Hepatocyte (in vitro differentiated cells): ENCODE results near the gene ELOVL1. TPM values are rescaled to one million over a fixed set of nuclear protein-coding genes. Genes with fewer than 3 reads are reported as not detected.

Experiments used
- DNase-seq: peaks from one replicate; pipeline ENCODE4 v3.0.0-alpha.2; 2016; ENCODE audit warnings: low spot score
- H2AFZ ChIP-seq: fragments of 200-600 bp; sonication (generic); 2 replicates; pipeline ENCODE4 v1.6.0; 2016; ENCODE audit warnings: antibody characterized with exemption, mild to moderate bottlenecking
- H3K27ac ChIP-seq: fragments of 200-600 bp; sonication (generic); 2 replicates; pipeline ENCODE4 v1.5.1; 2016; ENCODE audit warnings: mild to moderate bottlenecking
- H3K27me3 ChIP-seq: fragments of 200-600 bp; sonication (generic); 2 replicates; pipeline ENCODE4 v1.6.1; 2016
- H3K36me3 ChIP-seq: fragments of 200-600 bp; sonication (generic); replicated peaks from 2 replicates; pipeline ENCODE4 v1.5.1; 2016; ENCODE audit warnings: low read depth; ENCODE audit not compliant: insufficient read depth
- H3K4me1 ChIP-seq: fragments of 200-600 bp; sonication (generic); 2 replicates; pipeline ENCODE4 v1.5.1; 2016; ENCODE audit warnings: mild to moderate bottlenecking, moderate library complexity; ENCODE audit not compliant: insufficient read depth
- H3K4me2 ChIP-seq: fragments of 200-600 bp; sonication (generic); 2 replicates; pipeline ENCODE4 v1.6.0; 2016
- H3K4me3 ChIP-seq: fragments of 200-600 bp; sonication (generic); 2 replicates; pipeline ENCODE4 v1.5.1; 2016; ENCODE audit warnings: mild to moderate bottlenecking
- H3K79me2 ChIP-seq: fragments of 200-600 bp; sonication (generic); 2 replicates; pipeline ENCODE4 v1.6.0; 2017; ENCODE audit warnings: mild to moderate bottlenecking
- H3K9me2 ChIP-seq: fragments of 200-600 bp; sonication (generic); replicated peaks from 2 replicates; pipeline ENCODE4 v1.6.0; 2017; ENCODE audit warnings: mild to moderate bottlenecking; ENCODE audit not compliant: insufficient read depth
- H3K9me3 ChIP-seq: fragments of 200-600 bp; sonication (generic); 2 replicates; pipeline ENCODE4 v1.5.1; 2016; ENCODE audit warnings: low read depth, mild to moderate bottlenecking
- H4K20me1 ChIP-seq: fragments of 200-600 bp; sonication (generic); 2 replicates; pipeline ENCODE4 v1.6.0; 2016; ENCODE audit warnings: mild to moderate bottlenecking; ENCODE audit not compliant: insufficient read depth, poor library complexity, severe bottlenecking
- CTCF ChIP-seq: fragments of 200-600 bp; sonication (generic); IDR thresholded peaks from 2 replicates; pipeline ENCODE4 v1.5.1; 2016; ENCODE audit warnings: antibody characterized with exemption, mild to moderate bottlenecking; ENCODE audit not compliant: poor library complexity
- EZH2 ChIP-seq: fragments of 200-600 bp; sonication (generic); IDR thresholded peaks from 2 replicates; pipeline ENCODE4 v1.6.1; 2016; ENCODE audit warnings: antibody characterized with exemption, mild to moderate bottlenecking, borderline replicate concordance
- EZH2phosphoT487 ChIP-seq: fragments of 200-600 bp; sonication (generic); IDR thresholded peaks from one replicate; pipeline ENCODE4 v1.6.1; 2018; ENCODE audit warnings: antibody characterized with exemption, mild to moderate bottlenecking, low read depth, moderate library complexity; ENCODE audit not compliant: unreplicated experiment, severe bottlenecking
- WGBS: methylation state at CpG from one replicate; pipeline ENCODE4 v1.1.6; 2016; ENCODE audit warnings: low lambda C conversion rate; ENCODE audit errors: missing lambda C conversion rate; 5-methylcytosine and 5-hydroxymethylcytosine counted together
- polyA plus RNA-seq: library from polyadenylated mRNA; unstranded; fragments of >200 nt; fragmentation: Nextera tagmentation; extraction: Ambion mirVana; gene quantifications from 2 replicates; pipeline ENCODE4 v1.2.1, GENCODE V29; 2016
- total RNA-seq: library from RNA; depleted of rRNA; stranded (reverse); fragments of >200 nt; gene quantifications from 2 replicates; pipeline ENCODE4 v1.2.3, GENCODE V29; 2014

The ELOVL1 gene
- total and polyA plus RNA-seq, 2 experiments from 2014 or later, result 90.8 to 185 TPM

GRCh38 chr1:43368646-43369020 is 822 bp upstream of the ELOVL1 start:
- Histone ChIP-seq H3K4me2 (peak overlapping the region; percentile 96), H2AFZ (peak overlapping the region; percentile 84), H3K79me2 (peaks cover 43% of the 10 kb centered on the region), H3K27ac (peak overlapping the region; percentile 99), H3K9me3 (no peaks in the 10 kb centered on the region), H3K36me3 (no peaks in the 10 kb centered on the region), H3K4me1 (peaks cover 14% of the 10 kb centered on the region), H3K9me2 (no peaks in the 10 kb centered on the region), H3K4me3 (peak overlapping the region; percentile 75), H3K27me3 (no peaks in the 10 kb centered on the region), H4K20me1 (peaks cover 3% of the 10 kb centered on the region)
- TF ChIP-seq EZH2, result no peak
- TF ChIP-seq EZH2phosphoT487, result no peak
- no peak for TF ChIP-seq CTCF
- DNase-seq, result no peak
- WGBS, result 21% methylated on average over 6 of the region's 6 CpGs

- Histone ChIP-seq H3K36me3 (no peaks in the 10 kb centered on the region), H3K9me2 (no peaks in the 10 kb centered on the region), H3K27me3 (no peaks in the 10 kb centered on the region), H4K20me1 (peaks cover 3% of the 10 kb centered on the region), H3K4me3 (peak overlapping the region; percentile 91), H2AFZ (peak overlapping the region; percentile 63), H3K4me1 (peaks cover 14% of the 10 kb centered on the region), H3K79me2 (peaks cover 43% of the 10 kb centered on the region), H3K4me2 (peak overlapping the region; percentile 96), H3K9me3 (no peaks in the 10 kb centered on the region), H3K27ac (peak overlapping the region; percentile 99)
- TF ChIP-seq CTCF, result no peak
- DNase-seq, result peak; percentile 56
- 6% methylated on average over 25 of the region's 48 CpGs for WGBS
Measured at GRCh38 chr1:43367026-43367903, 546 bp downstream of the ELOVL1 start.

GRCh38 chr1:43366601-43367025 is 1.2 kb downstream of the ELOVL1 start:
- no peaks in the 10 kb centered on the region for H3K36me3 ChIP-seq
- no peak overlapping the region for H2AFZ ChIP-seq
- peaks cover 3% of the 10 kb centered on the region for H4K20me1 ChIP-seq
- peak overlapping the region; percentile 91 for H3K4me3 ChIP-seq
- H3K79me2 ChIP-seq, result peaks cover 45% of the 10 kb centered on the region
- DNase-seq, result peak; percentile 30
- H3K9me2 ChIP-seq, result no peaks in the 10 kb centered on the region
- peak overlapping the region; percentile 99 for H3K27ac ChIP-seq
- no peaks in the 10 kb centered on the region for H3K9me3 ChIP-seq
- no peaks in the 10 kb centered on the region for H3K27me3 ChIP-seq
- WGBS, result 47% methylated on average over 3 of the region's 5 CpGs
- H3K4me1 ChIP-seq, result peaks cover 14% of the 10 kb centered on the region
- TF ChIP-seq CTCF (no peak), EZH2 (no peak), EZH2phosphoT487 (no peak)
- peak overlapping the region; percentile 96 for H3K4me2 ChIP-seq
